Upper lobe of left lung (tissue), 6 donors: ENCODE measurements around the gene IGFL2. TPM values are rescaled to one million over a fixed set of nuclear protein-coding genes. Genes with fewer than 3 reads are reported as not detected.

Source experiments
- ATAC-seq, 2 donors: fragments of 200-7000 bp; cut with Tn5 transposase; one replicate each; pipeline ENCODE4 v1.9.1; 2022; ENCODE audit warnings: mild to moderate bottlenecking in 2 of 2, moderate library complexity in 2 of 2; ENCODE audit not compliant: low FRiP score in 2 of 2
- DNase-seq, 2 donors: peaks; one replicate each; pipeline ENCODE4 v3.0.0-alpha.2; 2019 to 2020
- H3K27ac ChIP-seq, 4 donors: fragments of 200-600 bp; sonication (generic); one replicate each; pipeline ENCODE4 v1.5.1; 2016 to 2019
- H3K27me3 ChIP-seq, 4 donors: fragments of 200-600 bp; sonication (generic); one replicate each; pipeline ENCODE4 v1.5.1; 2017 to 2019
- H3K36me3 ChIP-seq, 4 donors: fragments of 200-600 bp; sonication (generic); one replicate each; pipeline ENCODE4 v1.5.1; 2016 to 2019
- H3K4me1 ChIP-seq, 4 donors: fragments of 200-600 bp; sonication (generic); one replicate each; pipeline ENCODE4 v1.5.1; 2018 to 2019
- H3K4me3 ChIP-seq, 4 donors: fragments of 200-600 bp; sonication (generic); one replicate each; pipeline ENCODE4 v1.5.1; 2017 to 2019; ENCODE audit warnings: mild to moderate bottlenecking in 2 of 4, moderate library complexity in 1 of 4
- H3K9me3 ChIP-seq, 4 donors: fragments of 200-600 bp; sonication (generic); one replicate each; pipeline ENCODE4 v1.5.1; 2018 to 2019
- CTCF ChIP-seq, 6 experiments: fragments of 450-650 bp in 4 of 6; fragments of 200-600 bp in 2 of 6; sonication (generic) in 2 of 6; IDR thresholded peaks; one replicate each; pipeline ENCODE4 v1.5.1; 2016 to 2019; ENCODE audit warnings: antibody characterized with exemption in 6 of 6
- EP300 ChIP-seq, 4 donors: sonication (generic); formaldehyde crosslinking; IDR thresholded peaks; one replicate each; pipeline ENCODE4 v1.5.1; 2017; ENCODE audit warnings: antibody characterized with exemption in 4 of 4, control low read depth in 2 of 4
- POLR2A ChIP-seq, 4 donors: fragments of 450-650 bp; IDR thresholded peaks; one replicate each; pipeline ENCODE4 v1.5.1; 2016 to 2017; ENCODE audit warnings: antibody characterized with exemption in 4 of 4, mild to moderate bottlenecking in 2 of 4
- POLR2AphosphoS5 ChIP-seq, 2 donors: sonication (generic); formaldehyde crosslinking; IDR thresholded peaks; one replicate each; pipeline ENCODE4 v1.5.1; 2017; ENCODE audit warnings: antibody characterized with exemption in 2 of 2
- WGBS, 2 donors: methylation state at CpG; one replicate each; pipeline ENCODE4 v1.1.5; 2017 to 2018; 5-methylcytosine and 5-hydroxymethylcytosine counted together
- total RNA-seq, 6 donors: library from RNA; depleted of rRNA in 4 of 6; stranded (reverse); fragments of >200 nt in 4 of 6; gene quantifications; one replicate each; pipeline versions ENCODE4 v1.1.0 to v1.2.1, GENCODE V29; 2016 to 2021
- donor health status: DM: no; HTN: no; CAD: no; lungs with moderate emphysema.
- donor health status: DM: no; HTN: yes; CAD: no; lungs with severe emphysema.

Gene IGFL2
- total RNA-seq, 6 donors from 2014 or later, result 0.51 TPM; not detected in 5

- no peak for TF ChIP-seq CTCF (IDR thresholded peaks at IDR 0.05)
- no peak for TF ChIP-seq POLR2A (IDR thresholded peaks at IDR 0.05)
- no peaks in the 10 kb centered on the region for H3K27me3 ChIP-seq
- ATAC-seq (no peak), DNase-seq (no peak)
- no peak overlapping the region for H3K4me3 ChIP-seq
- no peaks in the 10 kb centered on the region for H3K9me3 ChIP-seq
- H3K27ac ChIP-seq, result no peak overlapping the region
- no peaks in the 10 kb centered on the region for H3K4me1 ChIP-seq
- no peaks in the 10 kb centered on the region for H3K36me3 ChIP-seq
- WGBS, 2 donors, result 59 to 70% methylated on average over 4 of the region's 4 CpGs
Observed at GRCh38 chr19:46202426-46202825, 54.4 kb downstream of the IGFL2 start.

- WGBS, 2 donors, result 86 to 87% methylated on average over 8 of the region's 8 CpGs
- ATAC-seq (no peak), DNase-seq (no peak)
- Histone ChIP-seq H3K36me3 (no peaks in the 10 kb centered on the region), H3K27ac (no peak overlapping the region), H3K4me3 (no peak overlapping the region), H3K4me1 (no peaks in the 10 kb centered on the region), H3K9me3 (no peaks in the 10 kb centered on the region), H3K27me3 (no peaks in the 10 kb centered on the region)
- TF ChIP-seq CTCF (IDR thresholded peaks at IDR 0.05), result no peak
- no peak for TF ChIP-seq POLR2A (IDR thresholded peaks at IDR 0.05)
- TF ChIP-seq POLR2AphosphoS5 (IDR thresholded peaks at IDR 0.05), result no peak
- TF ChIP-seq EP300 (IDR thresholded peaks at IDR 0.05), result no peak
Observed at GRCh38 chr19:46202872-46203860, 55.1 kb downstream of the IGFL2 start.

GRCh38 chr19:46204008-46204407, 56.0 kb downstream of the IGFL2 start:
- WGBS, 2 donors, result 71 to 77% methylated on average over 4 of the region's 5 CpGs
- DNase-seq (no peak), ATAC-seq (no peak)
- H3K4me1 ChIP-seq, result peaks cover 0 to 3% (median 2%) of the 10 kb centered on the region in 4 donors
- H3K27ac ChIP-seq, result no peak overlapping the region
- H3K27me3 ChIP-seq, result no peaks in the 10 kb centered on the region
- no peaks in the 10 kb centered on the region for H3K36me3 ChIP-seq
- H3K9me3 ChIP-seq, result no peaks in the 10 kb centered on the region
- no peak for TF ChIP-seq CTCF (IDR thresholded peaks at IDR 0.05)
- TF ChIP-seq POLR2A (IDR thresholded peaks at IDR 0.05), result no peak
- no peak for TF ChIP-seq EP300 (IDR thresholded peaks at IDR 0.05)
- no peak for TF ChIP-seq POLR2AphosphoS5 (IDR thresholded peaks at IDR 0.05)
- no peak overlapping the region for H3K4me3 ChIP-seq

GRCh38 chr19:46205183-46205984, 57.3 kb downstream of the IGFL2 start:
- DNase-seq, result no peak
- ATAC-seq, result no peak
- peaks cover 3 to 17% (median 12%) of the 10 kb centered on the region in 4 donors for H3K4me1 ChIP-seq
- H3K36me3 ChIP-seq, result no peaks in the 10 kb centered on the region
- H3K27me3 ChIP-seq, result no peaks in the 10 kb centered on the region
- no peak overlapping the region for H3K27ac ChIP-seq
- no peaks in the 10 kb centered on the region for H3K9me3 ChIP-seq
- no peak overlapping the region for H3K4me3 ChIP-seq
- TF ChIP-seq CTCF (IDR thresholded peaks at IDR 0.05) (no peak), EP300 (IDR thresholded peaks at IDR 0.05) (no peak), POLR2A (IDR thresholded peaks at IDR 0.05) (no peak), POLR2AphosphoS5 (IDR thresholded peaks at IDR 0.05) (no peak)
- WGBS, 2 donors, result 66 to 67% methylated on average over 6 of the region's 6 CpGs
